WTC11 (cell line): ENCODE results near the gene BLID. TPM values are rescaled to one million over a fixed set of nuclear protein-coding genes. Genes with fewer than 3 reads are reported as not detected.

Experiments used
- ATAC-seq: fragments of 200-7000 bp; cut with Tn5 transposase; 2 replicates; pipeline ENCODE4 v1.10.0; 2021; ENCODE audit warnings: mild to moderate bottlenecking, moderate library complexity
- CTCF ChIA-PET: fragments of 300-600 bp; sonication (Branson Sonifier 250); formaldehyde crosslinking; loops from one replicate; lab custom pipeline; 2021; ENCODE audit warnings: antibody characterized with exemption; lab: Charles Lee
- POLR2A ChIA-PET: fragments of 350-600 bp; sonication (Branson Sonifier 250); formaldehyde crosslinking; loops from one replicate; lab custom pipeline; 2021; ENCODE audit warnings: antibody characterized with exemption; lab: Charles Lee
- DNase-seq: peaks from one replicate; pipeline ENCODE4 v3.0.0; 2021; ENCODE audit warnings: low spot score
- H3K27ac Mint-ChIP-seq: 2 replicates; pipeline ENCODE4 v1.8.0; 2021; ENCODE audit warnings: mixed read lengths
- H3K27me3 Mint-ChIP-seq: 2 replicates; pipeline ENCODE4 v1.8.0; 2021; ENCODE audit warnings: low read depth, mild to moderate bottlenecking, moderate library complexity, mixed read lengths
- H3K36me3 Mint-ChIP-seq: 2 replicates; pipeline ENCODE4 v1.8.0; 2021; ENCODE audit warnings: mixed read lengths
- H3K4me1 Mint-ChIP-seq: 2 replicates; pipeline ENCODE4 v1.8.0; 2022; ENCODE audit warnings: mixed read lengths
- H3K4me3 Mint-ChIP-seq: 2 replicates; pipeline ENCODE4 v1.8.0; 2021; ENCODE audit warnings: mild to moderate bottlenecking, moderate library complexity, mixed read lengths
- H3K9me3 Mint-ChIP-seq: 2 replicates; pipeline ENCODE4 v1.8.0; 2021; ENCODE audit warnings: mixed read lengths
- ATF2 ChIP-seq: sonication (generic); formaldehyde crosslinking; IDR thresholded peaks from 2 replicates; pipeline ENCODE4 v1.8.1; 2022; ENCODE audit warnings: low read depth, missing genetic modification reagents, borderline replicate concordance
- CBFB ChIP-seq: sonication (generic); formaldehyde crosslinking; IDR thresholded peaks from 2 replicates; pipeline ENCODE4 v1.8.1; 2022; ENCODE audit warnings: mild to moderate bottlenecking, low read depth, missing genetic modification reagents
- E2F1 ChIP-seq: sonication (generic); formaldehyde crosslinking; IDR thresholded peaks from 2 replicates; pipeline ENCODE4 v1.8.0; 2022; ENCODE audit warnings: mild to moderate bottlenecking, missing genetic modification reagents
- E2F4 ChIP-seq: sonication (generic); formaldehyde crosslinking; IDR thresholded peaks from 2 replicates; pipeline ENCODE4 v1.8.1; 2022; ENCODE audit warnings: low read depth, mild to moderate bottlenecking, moderate library complexity, missing genetic modification reagents, borderline replicate concordance
- ELF4 ChIP-seq: sonication (generic); formaldehyde crosslinking; IDR thresholded peaks from 2 replicates; pipeline ENCODE4 v1.8.1; 2022; ENCODE audit warnings: low read depth, mild to moderate bottlenecking, moderate library complexity, missing genetic modification reagents
- EMX1 ChIP-seq: fragments of 250-450 bp; sonication (Bioruptor Pico); IDR thresholded peaks from 2 replicates; pipeline ENCODE4 v1.8.0; 2021; ENCODE audit warnings: mild to moderate bottlenecking
- ERG ChIP-seq: fragments of 250-450 bp; sonication (Bioruptor Pico); IDR thresholded peaks from 2 replicates; pipeline ENCODE4 v1.8.0; 2021; ENCODE audit warnings: mild to moderate bottlenecking
- ESRRA ChIP-seq: sonication (generic); formaldehyde crosslinking; IDR thresholded peaks from 2 replicates; pipeline ENCODE4 v1.8.1; 2022; ENCODE audit warnings: mild to moderate bottlenecking, missing genetic modification reagents, borderline replicate concordance
- FOXP4 ChIP-seq: sonication (generic); formaldehyde crosslinking; IDR thresholded peaks from 2 replicates; pipeline ENCODE4 v1.8.0; 2022; ENCODE audit warnings: mild to moderate bottlenecking, missing genetic modification reagents
- GTF2I ChIP-seq: fragments of 250-450 bp; sonication (Bioruptor Pico); conservative IDR thresholded peaks from 2 replicates; pipeline ENCODE4 v1.4.0; 2021; ENCODE audit warnings: mild to moderate bottlenecking
- IRF1 ChIP-seq: sonication (generic); formaldehyde crosslinking; IDR thresholded peaks from 2 replicates; pipeline ENCODE4 v1.8.0; 2023; ENCODE audit warnings: missing genetic modification reagents
- JAZF1 ChIP-seq: fragments of 250-450 bp; sonication (Bioruptor Pico); IDR thresholded peaks from 2 replicates; pipeline ENCODE4 v1.9.0; 2021; ENCODE audit warnings: moderate library complexity, mild to moderate bottlenecking, inconsistent platforms
- NFE2L1 ChIP-seq: sonication (generic); formaldehyde crosslinking; IDR thresholded peaks from 2 replicates; pipeline ENCODE4 v1.8.1; 2023; ENCODE audit warnings: missing genetic modification reagents
- OVOL2 ChIP-seq: fragments of 250-450 bp; sonication (Bioruptor Pico); IDR thresholded peaks from 2 replicates; pipeline ENCODE4 v1.9.0; 2021; ENCODE audit warnings: mild to moderate bottlenecking, borderline replicate concordance
- PRRX2 ChIP-seq: fragments of 250-450 bp; sonication (Bioruptor Pico); IDR thresholded peaks from 2 replicates; pipeline ENCODE4 v1.8.0; 2021; ENCODE audit warnings: mild to moderate bottlenecking
- SMAD3 ChIP-seq: sonication (generic); formaldehyde crosslinking; IDR thresholded peaks from 2 replicates; pipeline ENCODE4 v1.8.0; 2022; ENCODE audit warnings: missing genetic modification reagents, mild to moderate bottlenecking, borderline replicate concordance
- ZBTB21 ChIP-seq: sonication (generic); formaldehyde crosslinking; IDR thresholded peaks from 2 replicates; pipeline ENCODE4 v1.8.1; 2023; ENCODE audit warnings: mild to moderate bottlenecking, missing genetic modification reagents, borderline replicate concordance
- ZBTB43 ChIP-seq: sonication (generic); formaldehyde crosslinking; IDR thresholded peaks from 2 replicates; pipeline ENCODE4 v1.8.1; 2023; ENCODE audit warnings: mild to moderate bottlenecking, missing genetic modification reagents
- ZNF219 ChIP-seq: sonication (generic); formaldehyde crosslinking; IDR thresholded peaks from 2 replicates; pipeline ENCODE4 v1.8.0; 2023; ENCODE audit warnings: missing genetic modification reagents, mild to moderate bottlenecking, borderline replicate concordance
- ZNF317 ChIP-seq: sonication (generic); formaldehyde crosslinking; IDR thresholded peaks from 2 replicates; pipeline ENCODE4 v1.8.1; 2023; ENCODE audit warnings: low read depth, mild to moderate bottlenecking, moderate library complexity, missing genetic modification reagents, borderline replicate concordance
- ZNF396 ChIP-seq: fragments of 250-450 bp; sonication (Bioruptor Pico); IDR thresholded peaks from 2 replicates; pipeline ENCODE4 v1.8.0; 2021; ENCODE audit warnings: mild to moderate bottlenecking, moderate library complexity, borderline replicate concordance
- total RNA-seq: library from RNA; stranded (reverse); gene quantifications from 3 replicates; pipeline ENCODE4 v1.2.3, GENCODE V29; 2021

Gene BLID
- total RNA-seq, 1 experiment from 2014 or later: not detected

- no peaks in the 10 kb centered on the region for H3K9me3 Mint-ChIP-seq
- peaks cover 37% of the 10 kb centered on the region for H3K4me1 Mint-ChIP-seq
- TF ChIP-seq ELF4 (CRISPR knock-in tag) (no peak), E2F1 (CRISPR knock-in tag) (no peak), ZBTB21 (CRISPR knock-in tag) (no peak), SMAD3 (CRISPR knock-in tag) (no peak), ZNF396 (CRISPR knock-in tag) (no peak), E2F4 (no peak), ZNF219 (CRISPR knock-in tag) (no peak), JAZF1 (CRISPR knock-in tag) (no peak), FOXP4 (CRISPR knock-in tag) (no peak), ZNF317 (no peak), ERG (CRISPR knock-in tag) (no peak), ZBTB43 (CRISPR knock-in tag) (no peak), GTF2I (CRISPR knock-in tag) (no peak), NFE2L1 (CRISPR knock-in tag) (no peak), IRF1 (no peak)
- H3K4me3 Mint-ChIP-seq: no peak overlapping the region
- ChIA-PET POLR2A (no interaction called here), CTCF (no interaction called here)
- ATAC-seq (no peak), DNase-seq (no peak)
- no peak overlapping the region for H3K27ac Mint-ChIP-seq
- no peaks in the 10 kb centered on the region; the same call in 1 of the 2 replicates for H3K27me3 Mint-ChIP-seq
- no peaks in the 10 kb centered on the region for H3K36me3 Mint-ChIP-seq
Observed at GRCh38 chr11:122157653-122158161, 41.7 kb upstream of the BLID start.

- H3K4me1 Mint-ChIP-seq: peaks cover 37% of the 10 kb centered on the region
- no peak overlapping the region for H3K27ac Mint-ChIP-seq
- TF ChIP-seq ESRRA (CRISPR knock-in tag): no peak
- TF ChIP-seq ZNF219 (CRISPR knock-in tag): no peak
- TF ChIP-seq CBFB (CRISPR knock-in tag): no peak
- no peak for TF ChIP-seq ZNF396 (CRISPR knock-in tag)
- no peak for TF ChIP-seq EMX1
- TF ChIP-seq ATF2: no peak
- no peak for TF ChIP-seq OVOL2 (CRISPR knock-in tag)
- TF ChIP-seq PRRX2 (CRISPR knock-in tag): no peak
- no peak for TF ChIP-seq NFE2L1 (CRISPR knock-in tag)
- TF ChIP-seq SMAD3 (CRISPR knock-in tag): no peak
- TF ChIP-seq, all 79 proteins: peak for 0
- H3K27me3 Mint-ChIP-seq: no peaks in the 10 kb centered on the region; the same call in 1 of the 2 replicates
- H3K9me3 Mint-ChIP-seq: no peaks in the 10 kb centered on the region
- DNase-seq: no peak
- H3K4me3 Mint-ChIP-seq: no peak overlapping the region
- ChIA-PET POLR2A (no interaction called here), CTCF (no interaction called here)
- no peak for ATAC-seq
- H3K36me3 Mint-ChIP-seq: no peaks in the 10 kb centered on the region
Observed at GRCh38 chr11:122156940-122157382, 40.9 kb upstream of the BLID start.
